GM18502 (cell line): ENCODE measurements around the gene ATP5ME.
"Not testable (repeated sequence)": the region's sequence is repeated elsewhere in the genome, so short reads cannot be mapped to it uniquely, and the experiment has no call there.

Source experiments
- ATAC-seq: cut with Tn5 transposase; IDR thresholded peaks from one replicate; pipeline ENCODE4 v1.9.1; 2021; ENCODE audit warnings: mild to moderate bottlenecking; ENCODE audit not compliant: unreplicated experiment, poor library complexity

Gene ATP5ME

DNA sequence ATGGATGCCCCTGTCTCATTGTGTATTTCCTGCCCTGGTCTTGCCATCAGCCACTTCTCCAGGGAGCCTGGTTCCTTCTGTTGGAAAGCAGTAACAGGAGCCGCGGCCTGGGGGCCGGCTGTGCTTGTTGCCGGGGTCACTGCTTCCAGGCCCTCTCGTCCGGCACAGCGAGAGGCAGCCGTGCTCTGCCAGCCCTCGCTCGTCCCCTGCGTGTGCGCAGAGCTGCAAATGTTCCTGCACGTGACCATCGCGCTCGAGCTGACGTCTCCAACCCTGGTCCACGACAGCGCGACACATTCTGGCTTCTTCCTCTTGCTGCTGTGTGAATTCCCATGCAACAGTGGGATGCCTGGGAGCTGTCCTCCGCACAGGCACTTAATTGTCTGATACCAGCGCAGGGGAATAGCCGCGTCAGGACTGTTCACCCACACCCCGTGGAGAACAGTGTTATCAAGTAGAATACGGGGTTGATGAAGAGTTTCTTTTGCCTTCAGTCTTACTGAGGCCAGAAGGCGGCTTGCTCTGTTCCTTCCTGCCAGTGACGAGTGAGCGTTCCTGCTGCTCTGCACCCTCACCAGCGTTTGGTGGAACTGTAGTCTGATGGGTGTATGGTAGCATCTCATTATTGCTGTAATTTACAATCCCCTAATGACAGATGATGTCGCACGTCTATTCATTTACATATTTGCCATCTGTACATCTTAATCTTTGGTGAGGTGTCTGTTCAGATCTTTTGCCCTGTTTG lies 36.4 kb downstream of the ATP5ME start:
- ATAC-seq = no peak

- no peak for ATAC-seq
Measured at GRCh38 chr4:636628-637159, 37.4 kb downstream of the ATP5ME start.

DNA sequence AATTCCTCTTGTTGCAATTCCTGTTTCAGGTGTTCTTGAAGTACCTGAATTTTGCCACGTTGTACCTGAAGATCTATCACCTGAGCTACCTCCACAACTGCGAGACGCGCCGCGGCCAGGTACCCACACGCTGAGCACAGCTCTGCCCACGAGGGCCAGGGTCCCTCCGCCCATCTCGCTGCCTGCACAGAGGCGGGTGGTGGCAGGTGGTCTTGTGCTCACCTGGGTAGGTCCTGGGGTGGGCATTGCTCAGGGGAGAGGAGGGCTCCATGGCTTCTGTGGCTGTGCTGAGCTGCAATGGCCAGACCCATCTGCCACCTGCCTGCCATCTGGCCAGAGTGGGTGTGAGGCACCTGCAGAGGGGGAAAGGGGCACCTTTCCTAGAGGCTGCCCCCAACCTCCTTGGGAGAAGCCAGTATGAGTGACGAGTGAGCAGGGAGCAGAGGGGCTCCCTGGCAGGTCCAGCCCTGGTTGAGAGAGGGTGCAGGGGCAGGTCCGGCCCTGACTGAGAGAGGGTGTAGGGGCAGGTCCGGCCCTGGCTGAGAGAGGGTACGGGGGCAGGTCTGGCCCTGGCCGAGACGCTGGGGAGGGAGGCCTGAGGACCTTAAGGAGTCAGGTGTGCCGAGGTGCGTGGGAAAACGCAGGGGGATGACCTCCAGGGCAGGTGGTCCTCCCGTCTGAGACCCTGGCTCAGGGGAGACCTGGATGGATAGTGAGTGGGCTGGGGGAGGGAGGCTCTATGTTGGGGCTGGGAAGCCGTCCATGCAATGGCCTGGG lies 38.0 kb downstream of the ATP5ME start:
- ATAC-seq = no peak

- not testable (repeated sequence) for ATAC-seq
Measured at GRCh38 chr4:635066-635835, 38.8 kb downstream of the ATP5ME start.

DNA sequence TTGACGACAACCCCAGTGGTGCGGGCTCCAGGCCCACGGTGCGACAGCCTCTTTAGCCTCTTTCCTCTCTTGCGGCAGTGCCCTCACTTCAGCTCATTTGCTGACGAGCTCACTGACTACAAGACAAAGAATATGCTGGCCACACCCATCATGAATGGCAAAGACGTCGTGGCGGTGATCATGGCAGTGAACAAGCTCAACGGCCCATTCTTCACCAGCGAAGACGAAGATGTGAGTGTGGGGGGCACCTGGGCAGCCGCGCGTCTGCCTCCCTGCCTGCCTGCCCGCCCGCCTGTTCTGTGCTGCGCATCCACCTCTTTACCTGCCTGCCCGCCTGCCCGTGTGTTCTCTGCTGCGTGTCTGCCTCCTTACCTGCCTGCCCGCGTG lies 39.5 kb downstream of the ATP5ME start:
- ATAC-seq = no peak

DNA sequence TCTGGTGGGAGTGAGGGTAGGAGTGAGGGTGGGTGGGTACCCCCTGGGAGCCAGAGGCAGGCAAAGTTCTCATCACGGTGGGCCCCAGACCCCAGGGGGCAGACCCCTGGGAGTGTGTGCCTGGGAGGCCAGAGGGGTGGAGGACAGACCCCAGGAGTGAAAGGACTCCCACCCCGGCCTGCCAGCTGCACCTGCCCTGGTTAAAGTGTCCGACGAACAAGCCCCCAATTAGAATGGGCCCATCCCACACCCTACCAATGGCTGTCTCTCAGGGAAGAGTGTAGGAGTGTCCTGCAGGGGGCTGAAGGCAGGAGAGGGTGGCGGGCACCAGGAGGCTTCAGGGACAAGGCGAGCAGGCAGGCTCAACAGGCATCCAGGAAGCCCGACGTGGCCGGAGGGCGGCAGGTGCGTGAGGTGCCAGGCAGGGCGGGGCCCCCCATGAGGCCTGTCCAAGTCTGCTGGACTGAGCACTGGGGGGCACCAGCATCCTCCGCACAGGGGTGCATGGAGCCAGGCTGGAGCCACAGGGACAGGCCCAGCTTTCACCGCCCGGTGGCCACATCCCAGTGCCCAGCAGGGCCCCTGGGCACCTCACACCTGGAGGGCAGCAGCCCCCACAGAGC lies 40.0 kb downstream of the ATP5ME start:
- ATAC-seq = no peak

- no peak for ATAC-seq
Measured at GRCh38 chr4:633406-633805, 40.7 kb downstream of the ATP5ME start.

GRCh38 chr4:632926-633325 lies 41.1 kb downstream of the ATP5ME start:
- ATAC-seq = no peak

GRCh38 chr4:632196-632790 lies 41.8 kb downstream of the ATP5ME start:
- ATAC-seq = no peak

GRCh38 chr4:630656-631055 lies 43.4 kb downstream of the ATP5ME start:
- no peak for ATAC-seq

GRCh38 chr4:629915-630641 lies 44.0 kb downstream of the ATP5ME start:
- ATAC-seq = no peak

DNA sequence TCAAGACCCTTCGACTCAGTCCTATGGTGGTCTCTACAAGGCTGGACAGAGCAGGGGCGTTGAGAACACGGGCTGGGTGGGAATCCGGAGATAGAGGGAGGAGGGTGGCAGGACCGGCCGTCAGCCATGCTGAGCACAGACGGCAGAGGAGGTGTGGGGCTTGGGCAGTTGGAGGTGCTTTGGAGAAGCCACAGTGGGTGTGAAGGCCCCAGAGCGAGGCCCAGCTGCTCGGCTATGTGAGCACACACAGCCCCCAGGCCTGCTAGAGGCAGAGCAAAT lies 44.5 kb downstream of the ATP5ME start:
- ATAC-seq = no peak

DNA sequence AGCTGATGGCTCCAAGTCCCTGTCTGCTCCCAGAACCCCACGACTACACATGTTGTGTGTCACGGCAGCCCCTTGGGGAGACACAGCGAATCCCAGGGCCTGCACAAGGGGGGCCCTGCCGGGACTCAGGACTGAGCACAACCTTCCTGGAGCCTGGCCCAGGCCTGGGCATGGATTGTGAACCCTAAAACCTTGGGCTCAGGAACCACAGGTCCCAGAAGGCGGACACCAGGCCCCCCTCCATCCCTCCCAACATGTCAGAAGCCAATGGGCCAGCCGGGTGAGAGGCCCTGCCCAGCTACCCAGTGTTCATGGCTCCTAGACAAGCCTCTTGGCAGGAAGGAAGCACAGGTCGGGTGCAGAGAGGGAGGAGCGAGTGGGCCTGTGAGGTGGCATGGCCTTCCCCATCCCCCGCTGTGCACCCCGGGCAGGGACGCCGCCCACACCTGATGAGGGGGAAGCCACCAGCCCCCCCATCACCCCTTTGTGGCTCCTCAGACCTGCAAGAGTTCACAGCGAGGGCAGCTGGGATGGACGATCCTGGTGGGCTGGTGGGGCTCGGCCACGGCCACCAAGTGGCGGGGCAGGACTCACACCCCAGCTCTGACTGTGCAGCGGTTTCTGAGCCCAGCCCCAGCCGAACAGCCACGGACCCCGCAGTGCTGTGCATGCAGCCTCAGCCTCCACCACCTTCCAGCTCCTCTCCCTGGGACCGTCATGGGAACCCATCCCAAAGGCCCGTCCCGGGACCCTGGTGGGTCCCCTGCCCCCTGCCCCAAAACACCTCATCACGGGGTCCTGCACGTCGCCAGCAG lies 45.0 kb downstream of the ATP5ME start:
- no peak for ATAC-seq

- no peak for ATAC-seq
Measured at GRCh38 chr4:628311-628741, 45.8 kb downstream of the ATP5ME start.

DNA sequence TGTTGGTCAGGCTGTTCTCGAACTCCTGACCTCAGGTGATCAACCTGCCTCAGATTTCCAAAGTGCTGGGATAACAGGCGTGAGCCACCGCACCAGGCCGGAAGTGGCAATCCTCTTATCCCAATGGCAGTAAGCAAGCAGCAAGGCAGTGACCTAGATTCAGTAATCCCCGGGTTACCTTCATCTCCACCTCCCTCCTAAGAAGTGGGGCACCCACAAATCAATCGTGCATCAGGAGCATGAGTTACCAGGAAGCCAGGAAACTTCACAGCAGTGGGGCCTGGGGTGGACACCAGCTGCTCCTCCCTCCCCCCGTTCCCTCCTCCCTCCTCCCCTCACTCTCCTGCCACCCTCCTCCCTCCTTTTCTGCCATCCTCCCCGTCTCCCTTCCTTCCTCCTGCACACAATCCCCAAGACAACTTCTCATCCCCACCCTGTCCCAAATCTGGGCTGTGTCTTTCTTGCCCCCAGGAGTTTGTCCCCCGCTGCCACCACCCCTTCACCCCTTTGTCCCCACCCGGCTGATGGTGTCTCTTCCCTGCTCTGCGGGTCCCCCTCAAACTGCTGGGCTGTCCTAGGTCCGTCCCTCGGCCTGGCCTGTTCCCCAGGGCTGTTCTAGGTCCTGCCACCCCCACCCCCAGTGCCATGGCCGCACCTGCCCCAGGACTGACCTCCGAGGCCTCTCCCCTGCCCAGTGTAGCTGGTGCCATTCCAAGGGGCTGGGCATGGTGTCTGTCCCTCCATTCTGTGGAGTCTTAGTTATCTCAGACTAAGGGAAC lies 46.5 kb downstream of the ATP5ME start:
- ATAC-seq = no peak

DNA sequence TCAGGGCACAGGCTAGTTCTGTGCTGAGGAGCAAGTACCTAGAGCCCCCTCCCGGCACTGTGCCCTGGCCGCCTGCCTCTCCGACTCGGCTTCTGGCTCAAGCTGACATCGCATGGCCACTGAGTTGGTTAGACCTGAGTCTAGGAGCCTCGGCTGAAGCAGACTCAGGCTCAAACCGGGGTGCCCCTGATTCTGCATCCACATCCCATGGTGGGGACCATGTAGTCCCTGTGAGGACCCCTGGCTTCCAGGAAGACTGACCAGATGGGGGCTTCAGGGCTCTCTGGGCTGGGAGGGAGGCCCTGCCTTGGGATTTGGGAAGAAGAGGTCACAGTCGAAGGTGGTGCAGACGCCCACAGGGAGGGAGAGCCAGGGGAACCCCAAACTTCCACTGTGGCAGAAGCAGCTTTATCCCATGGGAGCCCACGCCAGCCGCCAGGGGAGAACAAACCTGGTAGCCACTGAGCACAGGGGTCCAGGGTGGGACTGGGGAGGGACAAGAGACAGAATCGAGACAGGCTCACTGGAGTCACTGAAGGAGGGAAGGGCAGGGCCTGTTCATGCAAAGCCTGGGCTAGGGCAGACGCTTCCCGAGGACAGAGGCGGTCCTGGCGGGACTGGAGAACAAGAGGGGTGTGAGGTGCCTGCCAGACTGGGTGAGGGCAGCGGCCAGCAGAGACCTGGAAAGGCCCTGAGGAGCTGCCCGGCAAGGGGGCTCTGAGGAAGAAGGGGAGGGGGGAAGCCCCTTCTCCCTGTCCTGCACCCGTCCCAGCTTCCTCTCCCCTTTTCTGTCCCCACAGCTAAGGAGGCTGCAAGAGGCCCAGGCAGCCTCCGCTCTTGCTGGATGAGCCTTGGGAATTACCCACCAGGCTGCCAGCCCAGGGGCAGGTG lies 47.6 kb downstream of the ATP5ME start:
- no peak for ATAC-seq

DNA sequence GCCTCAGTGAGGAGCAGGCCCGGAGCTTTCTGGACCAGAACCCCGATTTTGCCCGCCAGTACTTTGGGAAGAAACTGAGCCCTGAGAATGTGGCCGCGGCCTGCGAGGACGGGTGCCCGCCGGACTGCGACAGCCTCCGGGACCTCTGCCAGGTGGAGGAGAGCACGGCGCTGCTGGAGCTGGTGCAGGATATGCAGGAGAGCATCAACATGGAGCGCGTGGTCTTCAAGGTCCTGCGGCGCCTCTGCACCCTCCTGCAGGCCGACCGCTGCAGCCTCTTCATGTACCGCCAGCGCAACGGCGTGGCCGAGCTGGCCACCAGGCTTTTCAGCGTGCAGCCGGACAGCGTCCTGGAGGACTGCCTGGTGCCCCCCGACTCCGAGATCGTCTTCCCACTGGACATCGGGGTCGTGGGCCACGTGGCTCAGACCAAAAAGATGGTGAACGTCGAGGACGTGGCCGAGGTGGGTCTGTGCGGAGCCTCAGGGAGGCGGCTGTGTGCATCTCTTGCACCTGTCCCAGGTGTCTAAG lies 48.4 kb downstream of the ATP5ME start:
- no peak for ATAC-seq
